NCI-H2081 treated with DMSO at 0.1 percent for 48 hours (cell line): Measurements from ENCODE around the gene MBNL2.

Source experiments
- DNase-seq: peaks from one replicate; lab custom pipeline; 2025; lab: John Stamatoyannopoulos, UW

MBNL2 gene

GRCh38 chr13:97384371-97384770 lies 162.2 kb downstream of the MBNL2 start:
- no peak for DNase-seq

DNA sequence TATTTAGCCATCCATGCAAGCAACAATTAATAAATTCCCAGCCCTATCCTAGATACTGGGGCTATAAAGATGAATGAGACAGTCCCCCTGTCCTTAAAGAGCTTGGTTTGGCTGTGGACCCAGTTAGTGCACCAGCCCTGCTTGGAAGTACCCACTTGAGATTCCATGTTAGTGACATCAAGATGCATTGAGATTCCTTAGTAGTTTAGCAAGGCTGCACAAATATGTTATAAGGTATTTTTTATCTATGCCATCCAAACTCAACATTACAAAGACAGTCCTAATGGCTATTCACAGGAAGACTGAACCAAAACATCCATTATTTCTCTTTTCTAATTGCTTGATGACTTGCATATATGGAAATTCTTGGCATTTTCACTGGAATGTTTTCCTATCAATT lies 163.0 kb downstream of the MBNL2 start:
- no peak for DNase-seq

- no peak for DNase-seq
Measured at GRCh38 chr13:97385854-97386253, 163.7 kb downstream of the MBNL2 start.

GRCh38 chr13:97386801-97387484 lies 164.8 kb downstream of the MBNL2 start:
- DNase-seq: no peak

DNA sequence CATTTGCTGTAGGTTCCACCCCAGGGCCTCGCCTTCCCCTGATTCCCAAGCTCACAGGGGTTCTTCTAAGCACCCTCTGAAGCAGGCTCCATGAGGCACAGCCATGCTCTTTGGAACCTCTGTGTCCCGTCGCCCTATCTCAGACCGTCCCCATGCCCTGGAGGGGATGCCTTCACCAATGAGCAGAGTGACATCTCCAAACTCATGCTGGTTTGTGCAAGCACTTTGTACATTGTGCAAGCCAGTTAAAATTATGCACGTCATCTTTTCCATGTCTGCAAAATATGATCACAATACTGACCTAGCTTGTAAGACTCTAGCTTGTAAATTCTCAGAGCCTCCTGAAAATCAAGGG lies 165.3 kb downstream of the MBNL2 start:
- DNase-seq: no peak

DNA sequence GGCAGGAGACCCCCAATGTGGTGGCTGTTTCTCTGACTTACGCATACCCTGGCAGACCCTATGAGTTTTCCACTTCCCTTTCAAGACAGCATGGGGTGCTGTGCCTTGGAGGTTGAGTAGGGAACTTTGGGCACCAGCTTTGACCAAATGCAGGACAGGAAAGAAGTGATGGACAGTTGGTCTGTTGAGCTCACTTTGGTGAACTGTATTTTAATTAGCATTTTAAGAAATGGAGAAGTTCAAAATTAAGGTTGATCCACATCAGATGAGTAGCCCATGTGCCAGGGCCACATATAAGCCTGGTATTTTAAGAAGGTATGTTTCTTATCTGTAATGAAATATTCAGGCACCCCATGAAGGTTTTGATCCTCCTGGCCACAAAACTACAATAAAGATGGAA lies 165.8 kb downstream of the MBNL2 start:
- no peak for DNase-seq

GRCh38 chr13:97388373-97388772 lies 166.2 kb downstream of the MBNL2 start:
- no peak for DNase-seq

GRCh38 chr13:97390941-97391600 lies 168.9 kb downstream of the MBNL2 start:
- no peak for DNase-seq

GRCh38 chr13:97392020-97392419 lies 169.9 kb downstream of the MBNL2 start:
- no peak for DNase-seq

DNA sequence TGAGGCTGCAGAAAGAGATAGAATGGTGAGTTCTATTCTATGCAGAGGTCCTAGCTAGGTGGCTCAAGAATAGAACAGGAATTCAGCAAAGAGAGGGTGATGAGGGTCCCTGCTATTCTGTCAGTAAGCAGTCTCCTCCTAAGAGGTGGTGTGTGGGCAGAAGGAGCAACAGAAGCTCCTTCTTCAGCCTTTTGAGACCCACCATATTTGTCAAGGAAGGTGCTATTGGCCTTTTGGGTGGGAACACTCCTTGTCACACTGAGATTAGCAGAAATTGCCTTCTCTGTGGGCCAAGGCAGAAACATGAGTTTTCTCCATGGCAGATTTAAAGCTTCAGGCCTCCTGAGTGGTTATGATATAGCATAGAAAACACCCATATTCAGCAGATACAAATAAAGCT lies 172.4 kb downstream of the MBNL2 start:
- no peak for DNase-seq

DNA sequence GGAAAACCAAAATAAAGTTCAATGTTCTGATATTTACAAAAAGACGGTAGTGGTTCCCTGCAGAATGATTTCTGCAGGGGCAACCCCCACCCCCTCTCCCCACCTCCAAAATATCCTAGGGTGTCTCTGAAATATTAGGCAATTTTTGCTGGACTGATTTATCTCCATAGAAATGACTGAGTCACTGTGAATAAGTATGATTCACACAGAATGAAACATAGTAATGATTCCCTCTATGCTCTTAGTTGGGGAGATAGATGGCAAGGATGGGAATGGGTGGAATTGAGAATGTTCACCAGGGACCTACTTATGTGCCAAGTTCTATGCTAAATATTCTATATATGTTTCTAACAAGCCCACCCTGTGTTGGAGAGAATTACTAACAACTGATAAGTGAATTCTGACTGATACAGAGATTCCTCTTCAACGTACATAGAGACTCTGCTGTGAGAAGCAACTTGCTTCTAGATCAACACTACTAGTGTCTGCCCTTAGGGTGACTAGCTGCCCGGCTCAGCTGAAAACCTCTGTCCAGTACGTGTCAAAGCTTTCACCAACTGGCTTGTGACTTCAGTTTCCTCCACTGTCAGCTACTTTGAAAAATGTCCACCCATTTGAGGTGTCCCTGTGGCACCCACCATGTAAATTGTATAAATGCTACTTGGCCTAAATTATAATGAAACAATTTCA lies 173.5 kb downstream of the MBNL2 start:
- no peak for DNase-seq

- no peak for DNase-seq
Measured at GRCh38 chr13:97397267-97397666, 175.1 kb downstream of the MBNL2 start.

- DNase-seq: no peak
Measured at GRCh38 chr13:97401421-97401820, 179.3 kb downstream of the MBNL2 start.

GRCh38 chr13:97403893-97404750 lies 182.0 kb downstream of the MBNL2 start:
- no peak for DNase-seq

DNA sequence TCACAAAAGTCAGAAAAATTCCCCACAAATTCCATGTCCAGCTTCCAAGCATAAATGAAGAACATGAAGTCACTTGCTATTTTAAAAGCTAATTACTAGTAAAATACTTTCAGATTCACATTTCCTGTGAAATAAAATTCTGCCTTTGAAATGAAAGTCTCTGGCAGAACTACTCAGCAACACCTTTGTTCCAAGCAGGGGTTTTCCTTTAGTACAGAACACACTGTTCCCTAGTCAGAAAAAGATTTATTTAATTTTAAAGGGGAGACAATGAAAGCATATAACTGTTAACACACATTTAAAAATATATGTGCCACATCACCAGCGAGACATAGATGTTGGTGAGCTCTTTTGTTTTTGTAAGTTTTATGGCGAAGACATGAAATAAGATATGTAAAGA lies 185.4 kb downstream of the MBNL2 start:
- no peak for DNase-seq

DNA sequence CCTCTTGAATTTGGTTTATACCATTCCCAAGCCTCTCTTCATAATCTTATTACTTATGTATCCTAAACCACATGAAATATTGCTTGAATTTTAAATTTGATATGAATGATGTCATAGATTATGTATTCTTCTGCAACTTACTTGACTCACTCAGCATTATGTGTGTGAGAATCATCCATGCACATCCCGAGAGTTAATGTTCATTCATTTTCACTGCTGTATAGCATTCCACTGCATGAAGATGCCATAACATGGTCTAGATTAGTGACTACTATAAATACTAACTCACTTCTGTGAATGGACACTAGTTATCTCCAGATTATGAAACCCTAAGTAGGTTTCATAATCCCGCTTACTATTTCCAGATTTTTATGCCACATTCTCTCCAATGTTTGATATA lies 186.8 kb downstream of the MBNL2 start:
- no peak for DNase-seq

DNA sequence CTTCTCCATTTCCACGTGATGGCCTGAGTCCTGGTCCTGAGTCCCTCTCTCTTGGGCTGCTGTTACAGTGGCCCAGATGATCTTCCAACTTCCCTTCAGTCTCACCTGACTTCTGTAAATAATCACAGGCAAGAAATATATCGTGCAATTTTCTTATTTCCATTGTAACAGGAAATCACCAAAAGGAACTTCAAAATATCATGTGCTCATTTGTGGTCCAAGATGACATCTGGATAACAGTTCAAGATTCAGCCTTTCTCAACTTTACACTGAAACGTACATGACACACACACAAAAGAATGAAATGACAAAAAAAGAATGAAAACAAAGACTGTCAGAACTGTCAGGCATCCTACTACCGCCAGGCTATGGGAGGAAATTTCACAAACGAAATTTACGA lies 189.9 kb downstream of the MBNL2 start:
- DNase-seq: no peak

DNA sequence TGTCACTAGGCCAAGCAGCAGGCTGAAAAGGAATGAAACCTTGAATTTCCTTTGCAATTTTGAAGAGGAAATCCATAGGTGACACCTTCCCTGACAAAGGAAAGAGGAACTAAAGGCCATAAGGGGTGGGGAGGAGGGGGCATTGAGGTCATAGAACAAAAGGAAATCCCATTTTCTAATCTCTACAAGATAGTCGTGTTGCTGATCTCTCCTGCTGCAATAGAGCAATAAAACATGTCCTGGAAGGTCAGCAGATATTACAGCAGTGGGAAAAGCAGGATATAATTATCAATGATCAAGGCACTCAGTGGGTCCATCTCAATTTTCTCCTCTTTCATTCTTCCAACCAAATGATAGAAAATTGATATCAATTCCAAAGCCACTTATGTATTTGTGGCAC lies 191.6 kb downstream of the MBNL2 start:
- no peak for DNase-seq

GRCh38 chr13:97414392-97414791 lies 192.3 kb downstream of the MBNL2 start:
- DNase-seq: no peak

DNA sequence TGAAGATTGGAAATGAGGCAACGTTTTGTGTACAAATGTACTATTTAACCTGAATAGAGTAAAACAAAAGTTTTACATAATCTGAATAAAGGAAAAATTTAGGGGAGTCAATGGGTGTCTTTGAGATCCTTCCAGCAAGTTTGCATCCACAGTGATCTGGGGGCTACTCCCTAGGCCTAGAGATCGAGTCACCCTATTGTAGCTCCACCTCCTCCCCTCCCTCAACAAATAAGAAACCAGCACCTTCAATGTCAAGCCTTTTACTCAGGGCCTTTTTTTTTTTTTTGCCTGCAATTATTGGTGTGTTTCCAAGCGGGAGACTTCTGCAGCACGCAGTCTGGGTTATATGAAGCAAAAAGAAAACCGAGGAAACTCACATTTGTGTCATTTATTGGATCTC lies 195.6 kb downstream of the MBNL2 start:
- no peak for DNase-seq

- DNase-seq: no peak
Measured at GRCh38 chr13:97422118-97423054, 200.3 kb downstream of the MBNL2 start.
